ENCODE data around the gene MXRA8. TPM values are rescaled to one million over a fixed set of nuclear protein-coding genes. Genes with fewer than 3 reads are reported as not detected.

MXRA8 gene
- total RNA-seq, 1 donor from 2014 or later, result 59.7 TPM

- DNase-seq, result peak; percentile 35
These were observed 8.9 kb downstream of the MXRA8 start, which contains the start of gene DVL1 for GRCh38 chr1:1349256-1350012. Gene DVL1, minus strand, starts transcription at chr1:1349418. Its CDS starts 353 bp downstream, at chr1:1349065.

- DNase-seq, result no peak
These were observed 9.7 kb downstream of the MXRA8 start for GRCh38 chr1:1348420-1349255.

- no peak for DNase-seq
These were observed 10.5 kb downstream of the MXRA8 start for GRCh38 chr1:1347663-1348419.

GRCh38 chr1:1347026-1347595 lies 11.2 kb downstream of the MXRA8 start:
- DNase-seq, result no peak

- no peak for DNase-seq
These were observed 11.9 kb downstream of the MXRA8 start for GRCh38 chr1:1346501-1346890.

- DNase-seq, result no peak
These were observed 12.4 kb downstream of the MXRA8 start for GRCh38 chr1:1345860-1346500.

- DNase-seq, result no peak
These were observed 13.0 kb downstream of the MXRA8 start for GRCh38 chr1:1345384-1345783.

GRCh38 chr1:1344655-1345361 lies 13.5 kb downstream of the MXRA8 start:
- DNase-seq, result no peak

- no peak for DNase-seq
These were observed 14.4 kb downstream of the MXRA8 start for GRCh38 chr1:1343811-1344421.

GRCh38 chr1:1342584-1343115 lies 15.7 kb downstream of the MXRA8 start:
- DNase-seq, result no peak

- no peak for DNase-seq
These were observed 16.2 kb downstream of the MXRA8 start for GRCh38 chr1:1342061-1342562.

- DNase-seq, result no peak
These were observed 16.8 kb downstream of the MXRA8 start for GRCh38 chr1:1341549-1342021.

- no peak for DNase-seq
These were observed 17.4 kb downstream of the MXRA8 start for GRCh38 chr1:1340791-1341548.

GRCh38 chr1:1340185-1340584 lies 18.2 kb downstream of the MXRA8 start:
- DNase-seq, result no peak

- no peak for DNase-seq
These were observed 20.1 kb downstream of the MXRA8 start for GRCh38 chr1:1338278-1338677.

GRCh38 chr1:1337793-1338147 lies 20.6 kb downstream of the MXRA8 start:
- DNase-seq, result no peak

GRCh38 chr1:1336931-1337792 lies 21.2 kb downstream of the MXRA8 start:
- no peak for DNase-seq

- DNase-seq, result no peak
These were observed 21.9 kb downstream of the MXRA8 start for GRCh38 chr1:1336446-1336845.

Data from skin of body (tissue), 2 donors.